ENCODE results near the gene DHX16. TPM values are rescaled to one million over a fixed set of nuclear protein-coding genes. Genes with fewer than 3 reads are reported as not detected.

Gene DHX16
- total and polyA plus RNA-seq, 2 of the 8 experiments (the other 6 are each of a cell fraction or from before 2014, with no cell fraction given), result 27.4 to 44.4 TPM

GRCh38 chr6:30626484-30627366 lies 46.1 kb downstream of the DHX16 start, which contains the start of gene ATAT1 (continued):
- TF ChIP-seq E2F6 (IDR thresholded peaks at IDR 0.05) (no peak), EZH2 (IDR thresholded peaks at IDR 0.05; ENCODE audit: low read depth, low read length, severe bottlenecking) (no peak), BCL11A (IDR thresholded peaks at IDR 0.05; ENCODE audit: low read depth in 2 of 2, low read length in 2 of 2) (no peak), BRCA1 (IDR thresholded peaks at IDR 0.05; ENCODE audit: low read depth, low read length) (no peak), CTCF (IDR thresholded peaks at IDR 0.05; ENCODE audit: control extremely low read depth in 1 of 3, insufficient read depth in 1 of 3, low read depth in 1 of 3, low read length in 3 of 3) (peak; percentile 37 to 57 (median 44)), HDAC2 (IDR thresholded peaks at IDR 0.05; ENCODE audit: borderline replicate concordance in 1 of 2, low read depth in 2 of 2, low read length in 2 of 2) (peak in 1 of 2 experiments; percentile 36; a peak in 1 of 4 replicates), YY1 (IDR thresholded peaks at IDR 0.05; ENCODE audit: low read depth, low read length) (peak; percentile 30; the same call in 1 of the 2 replicates), SP4 (IDR thresholded peaks at IDR 0.05; ENCODE audit: low read length) (no peak), KDM5A (IDR thresholded peaks at IDR 0.05; ENCODE audit: low read length) (0 out of 2 replicates have a peak, but pooled peaks have one; percentile 42), SAP30 (IDR thresholded peaks at IDR 0.05; ENCODE audit: insufficient read depth, insufficient replicate concordance, low read length) (peak; percentile 75), RNF2 (IDR thresholded peaks at IDR 0.05; ENCODE audit: borderline replicate concordance, low read depth, low read length, missing control alignments, poor library complexity, severe bottlenecking) (no peak), TBP (IDR thresholded peaks at IDR 0.05; ENCODE audit: low read depth, low read length) (no peak; the same call in 1 of the 2 replicates), GTF2F1 (IDR thresholded peaks at IDR 0.05; ENCODE audit: borderline replicate concordance, low read depth, low read length) (no peak), JUND (IDR thresholded peaks at IDR 0.05; ENCODE audit: low read length) (no peak)

All from H1 (cell line).